GM13976 (cell line): ENCODE data around the gene AGAP1.

Experiments
- DNase-seq: peaks from one replicate; pipeline ENCODE4 v3.0.0; 2012; ENCODE audit warnings: low spot score
- in situ Hi-C: fragments of 300-500 bp; cut with MboI; formaldehyde crosslinking; loops from one replicate; pipeline ENCODE4 v1.12.0; 2022; ENCODE audit warnings: low sequenced_read_pairs, mixed read lengths, inconsistent platforms; ENCODE audit not compliant: unreplicated experiment
- TF ChIP-seq, protein P1 (sequence below): IDR thresholded peaks from 2 replicates; pipeline ENCODE4 v1.5.1; 2012; ENCODE audit warnings: borderline replicate concordance, mild to moderate bottlenecking; ENCODE audit not compliant: insufficient read depth; ENCODE audit errors: extremely low read depth, missing control alignments, control extremely low read depth

AGAP1 gene

DNA sequence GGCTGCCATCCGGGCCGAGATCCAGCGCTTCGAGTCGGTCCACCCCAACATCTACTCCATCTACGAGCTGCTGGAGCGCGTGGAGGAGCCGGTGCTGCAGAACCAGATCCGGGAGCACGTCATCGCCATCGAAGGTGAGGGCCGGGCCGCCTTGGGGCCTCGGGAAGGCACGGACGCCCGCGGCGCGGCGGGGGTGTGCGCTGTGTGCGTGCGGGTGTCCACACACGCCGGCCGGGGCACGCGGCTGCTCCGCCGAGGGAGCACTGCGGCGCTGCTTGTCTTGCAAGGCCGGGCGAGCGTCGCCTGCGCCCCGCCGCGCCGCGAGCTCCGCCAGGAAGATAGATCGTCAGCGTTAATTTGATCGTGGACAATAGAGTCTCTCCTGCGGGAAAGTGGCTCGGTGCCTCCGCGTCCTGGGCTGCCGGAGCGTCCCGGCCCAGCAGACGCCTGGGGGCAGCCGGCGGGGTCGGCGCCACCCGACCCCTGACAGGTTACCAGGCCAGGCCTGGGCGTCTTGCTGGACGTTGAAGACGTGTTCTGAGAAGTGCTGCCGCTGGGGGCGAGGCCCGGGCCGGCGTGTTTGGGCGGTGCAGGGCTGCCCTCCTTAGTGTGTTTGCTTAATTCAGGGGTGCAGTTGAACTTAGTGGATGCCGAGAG, 1.0 kb downstream of the AGAP1 start:
- TF ChIP-seq, protein P1, sequence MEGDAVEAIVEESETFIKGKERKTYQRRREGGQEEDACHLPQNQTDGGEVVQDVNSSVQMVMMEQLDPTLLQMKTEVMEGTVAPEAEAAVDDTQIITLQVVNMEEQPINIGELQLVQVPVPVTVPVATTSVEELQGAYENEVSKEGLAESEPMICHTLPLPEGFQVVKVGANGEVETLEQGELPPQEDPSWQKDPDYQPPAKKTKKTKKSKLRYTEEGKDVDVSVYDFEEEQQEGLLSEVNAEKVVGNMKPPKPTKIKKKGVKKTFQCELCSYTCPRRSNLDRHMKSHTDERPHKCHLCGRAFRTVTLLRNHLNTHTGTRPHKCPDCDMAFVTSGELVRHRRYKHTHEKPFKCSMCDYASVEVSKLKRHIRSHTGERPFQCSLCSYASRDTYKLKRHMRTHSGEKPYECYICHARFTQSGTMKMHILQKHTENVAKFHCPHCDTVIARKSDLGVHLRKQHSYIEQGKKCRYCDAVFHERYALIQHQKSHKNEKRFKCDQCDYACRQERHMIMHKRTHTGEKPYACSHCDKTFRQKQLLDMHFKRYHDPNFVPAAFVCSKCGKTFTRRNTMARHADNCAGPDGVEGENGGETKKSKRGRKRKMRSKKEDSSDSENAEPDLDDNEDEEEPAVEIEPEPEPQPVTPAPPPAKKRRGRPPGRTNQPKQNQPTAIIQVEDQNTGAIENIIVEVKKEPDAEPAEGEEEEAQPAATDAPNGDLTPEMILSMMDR: no peak
- in situ Hi-C loops: no loop called here
- no peak for DNase-seq

DNA sequence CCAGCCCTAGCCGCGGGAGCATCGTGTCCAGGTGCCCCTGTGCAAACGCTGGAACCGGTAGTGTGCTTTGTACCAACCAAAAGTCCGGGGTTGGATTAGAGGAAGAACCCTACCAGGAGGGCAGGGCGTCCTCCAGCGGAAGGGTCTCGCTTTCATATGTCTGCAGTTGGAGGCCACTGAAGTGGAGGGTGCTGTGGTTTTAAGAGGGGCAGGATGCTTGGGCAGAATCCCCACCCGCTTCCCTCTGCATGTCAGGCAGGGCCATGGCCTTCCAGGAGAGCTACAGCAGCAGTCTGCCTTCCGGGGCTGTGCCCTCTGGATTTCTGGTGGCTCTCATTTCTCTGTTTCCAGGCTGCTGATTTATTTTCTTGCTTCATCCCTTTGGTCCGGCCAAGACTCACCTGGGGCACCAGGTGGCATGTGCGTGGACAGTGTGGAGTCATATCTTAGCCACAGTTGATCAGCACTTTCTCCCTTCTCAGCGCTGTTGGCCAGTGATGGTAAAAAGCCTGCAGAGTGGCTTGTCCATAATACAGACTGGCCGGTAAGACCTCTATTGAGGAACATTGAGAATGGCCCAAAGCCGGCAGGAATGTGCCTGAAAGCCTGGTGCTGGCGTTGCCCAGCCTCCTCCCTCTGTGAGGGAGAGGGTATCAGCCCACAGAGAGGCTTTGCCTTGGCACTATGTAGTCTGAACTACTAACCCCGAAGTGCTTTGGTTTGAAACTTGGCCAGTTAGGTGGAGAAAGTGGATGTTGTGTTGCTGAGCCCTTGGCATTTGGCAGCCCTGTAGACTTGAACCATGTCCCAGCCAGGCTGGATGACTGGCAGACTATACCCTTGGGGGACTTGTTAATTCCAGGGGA, 1.8 kb downstream of the AGAP1 start:
- TF ChIP-seq, protein P1: no peak
- no peak for DNase-seq
- in situ Hi-C loops: no loop called here

DNA sequence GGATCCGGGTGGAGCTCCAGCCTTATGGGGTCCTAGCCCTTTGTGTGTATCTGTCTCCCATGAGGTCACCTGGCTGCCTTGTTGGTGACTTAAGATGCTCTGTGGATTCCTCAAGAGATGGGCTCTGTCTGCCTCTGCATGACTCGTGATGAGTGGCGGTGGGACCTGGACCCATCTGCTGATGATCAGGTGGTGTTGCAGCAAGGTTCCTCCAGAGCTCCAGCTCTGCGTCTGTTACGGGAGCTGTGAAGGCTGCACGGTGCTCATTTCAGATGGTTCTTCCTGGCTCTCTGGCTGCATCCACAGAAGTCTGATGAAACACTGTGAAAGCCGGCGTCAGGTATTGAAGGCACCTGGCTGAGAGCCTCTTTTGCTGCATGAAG, 2.4 kb downstream of the AGAP1 start:
- TF ChIP-seq, protein P1: no peak
- in situ Hi-C loops: no loop called here
- no peak for DNase-seq

DNA sequence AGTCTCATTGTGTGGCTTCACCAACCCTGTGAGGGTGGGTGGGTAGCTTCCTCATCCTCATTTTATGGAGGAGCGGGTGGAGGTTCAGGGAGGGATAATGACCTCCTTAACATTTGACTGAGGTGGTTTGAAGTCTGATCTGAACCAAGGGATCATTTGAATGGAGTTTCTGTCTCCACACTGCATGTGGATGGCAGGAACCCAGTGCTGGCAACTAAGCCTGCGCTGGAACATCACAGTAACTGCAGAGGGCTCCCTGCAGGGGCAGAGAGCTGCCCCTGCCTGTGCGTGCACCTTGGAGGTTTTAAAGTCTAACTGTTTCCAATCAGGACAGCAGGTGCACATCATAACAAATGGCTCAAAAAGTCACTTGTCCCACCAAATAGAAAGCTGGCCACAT, 3.3 kb downstream of the AGAP1 start:
- TF ChIP-seq, protein P1: no peak
- no peak for DNase-seq
- in situ Hi-C loops: no loop called here

DNA sequence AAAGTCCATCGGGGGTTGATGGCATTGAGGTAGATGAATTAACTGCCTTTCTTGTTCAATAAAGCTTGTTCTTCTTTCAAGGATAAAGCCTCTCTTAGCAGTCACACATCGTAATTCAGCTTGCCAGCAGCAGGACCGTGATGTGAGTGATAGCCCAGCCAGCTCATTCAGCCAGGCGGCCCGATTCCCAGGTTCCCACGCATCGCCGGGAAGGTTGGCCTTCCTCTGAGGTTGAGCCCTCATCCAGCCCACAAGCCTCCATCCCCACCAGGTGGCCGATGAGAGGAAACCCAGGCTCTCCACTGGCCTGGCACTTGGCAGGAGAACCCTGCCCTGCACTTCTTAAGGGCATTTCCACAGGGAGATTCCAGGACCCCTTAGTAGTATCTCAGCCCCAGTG, 4.7 kb downstream of the AGAP1 start:
- TF ChIP-seq, protein P1: no peak
- in situ Hi-C loops: no loop called here
- DNase-seq: no peak

DNA sequence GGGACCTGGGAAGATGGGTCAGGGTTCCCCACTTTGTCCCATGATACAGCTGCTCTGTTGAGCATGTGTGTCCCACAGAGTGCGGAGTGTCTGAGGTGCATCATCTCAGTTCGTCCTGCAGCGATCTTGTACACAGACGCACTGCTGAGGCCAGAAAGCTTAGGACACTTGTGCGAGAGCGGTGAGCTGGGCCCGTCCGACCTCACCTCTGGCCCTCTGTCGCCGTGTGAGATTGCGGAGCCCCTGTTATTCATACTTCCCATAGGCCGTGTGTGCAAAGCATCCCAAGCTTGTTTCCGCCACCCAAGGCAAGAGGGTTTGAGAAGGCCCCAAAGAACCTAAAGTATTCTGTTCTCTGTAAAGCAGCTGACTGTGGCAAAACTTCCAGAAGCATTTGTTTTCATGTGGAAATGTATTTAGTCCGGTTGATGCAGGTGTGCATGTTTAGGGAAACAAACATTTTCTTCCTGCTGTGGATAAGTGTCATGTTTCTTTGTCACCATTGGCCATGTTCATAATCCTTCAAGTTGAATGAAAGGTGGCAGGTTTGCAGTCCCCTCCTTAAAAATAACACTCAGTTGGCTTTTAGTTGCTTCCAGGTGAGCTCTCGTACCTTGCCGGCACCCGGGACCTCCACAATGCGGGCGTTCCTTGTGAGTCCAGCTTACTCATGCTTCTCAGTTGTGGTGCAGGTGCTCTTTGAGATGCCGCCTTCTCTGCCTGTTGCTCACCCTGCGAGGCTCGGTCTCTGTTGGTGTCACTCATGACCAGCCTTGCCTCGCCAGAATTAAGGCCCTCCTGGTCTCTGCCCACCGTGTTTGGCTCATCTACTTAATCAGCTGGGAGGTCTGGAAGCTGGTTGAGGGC, 5.3 kb downstream of the AGAP1 start:
- in situ Hi-C loops: no loop called here
- DNase-seq: no peak

More for the DNA sequence above, 5.3 kb downstream of the AGAP1 start:
- TF ChIP-seq, protein P1: no peak
